NCI-H2029 (cell line): ENCODE measurements around the gene GRIK3.

Source experiments
- DNase-seq: peaks from one replicate; lab custom pipeline; 2025; lab: John Stamatoyannopoulos, UW

Gene GRIK3

DNA sequence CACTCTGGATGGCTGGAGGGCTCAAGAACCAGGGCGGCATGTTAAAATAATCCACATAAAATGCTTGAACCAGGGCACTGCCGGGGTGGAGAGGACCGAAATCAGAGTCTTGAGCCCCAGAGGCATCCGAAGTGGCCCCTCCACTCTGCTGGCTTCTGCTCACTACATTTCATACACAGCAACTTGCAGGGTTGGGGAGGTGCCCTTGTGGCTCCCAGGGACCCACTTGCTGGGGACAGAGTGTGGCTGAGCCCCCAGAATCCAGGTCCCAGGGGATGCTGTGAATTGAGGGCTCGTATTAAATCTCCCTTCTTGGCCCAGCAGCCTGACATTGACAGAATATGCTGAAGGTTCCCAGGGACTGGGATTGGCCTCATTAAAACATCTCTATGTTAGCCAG, 181.7 kb downstream of the GRIK3 start:
- no peak for DNase-seq

DNA sequence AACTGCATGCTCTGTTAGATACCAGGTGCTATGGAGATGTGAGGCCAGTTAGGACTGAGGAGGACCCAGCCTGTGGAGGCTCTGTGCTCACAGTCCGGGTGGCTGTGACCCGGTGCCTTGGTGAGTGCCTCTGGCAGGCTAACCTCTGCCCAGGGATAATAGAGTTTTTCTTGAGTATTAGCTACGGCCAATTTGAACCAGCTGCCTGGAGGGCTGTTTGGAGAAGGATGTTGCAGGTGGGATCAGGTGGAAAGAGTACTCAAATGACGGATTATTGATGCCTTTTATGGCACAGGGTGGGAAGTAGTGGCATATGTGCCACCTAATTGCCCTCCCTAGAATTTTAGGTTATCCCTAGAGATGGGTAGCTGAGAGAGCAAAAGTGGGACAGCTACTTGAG, 182.7 kb downstream of the GRIK3 start:
- no peak for DNase-seq

DNA sequence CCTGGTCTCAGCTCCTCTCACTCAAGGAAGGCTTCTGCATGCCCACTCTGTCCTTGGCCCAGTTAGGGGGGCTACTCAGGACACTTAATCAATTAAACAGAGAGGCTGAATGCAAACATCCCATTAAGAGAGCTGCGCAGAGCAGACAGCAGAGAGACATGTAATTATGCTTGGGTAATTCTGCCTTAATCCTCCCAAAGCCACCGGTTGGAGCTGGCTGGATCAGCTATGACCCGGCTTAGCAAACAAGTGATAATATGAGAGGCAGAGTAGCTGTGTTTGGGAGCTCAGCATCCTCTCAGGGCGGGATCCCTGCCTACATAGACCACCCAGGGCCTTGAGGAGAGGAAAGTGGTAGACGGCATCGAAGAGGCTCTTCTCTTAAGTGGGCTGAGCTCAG, 183.2 kb downstream of the GRIK3 start:
- DNase-seq = no peak

DNA sequence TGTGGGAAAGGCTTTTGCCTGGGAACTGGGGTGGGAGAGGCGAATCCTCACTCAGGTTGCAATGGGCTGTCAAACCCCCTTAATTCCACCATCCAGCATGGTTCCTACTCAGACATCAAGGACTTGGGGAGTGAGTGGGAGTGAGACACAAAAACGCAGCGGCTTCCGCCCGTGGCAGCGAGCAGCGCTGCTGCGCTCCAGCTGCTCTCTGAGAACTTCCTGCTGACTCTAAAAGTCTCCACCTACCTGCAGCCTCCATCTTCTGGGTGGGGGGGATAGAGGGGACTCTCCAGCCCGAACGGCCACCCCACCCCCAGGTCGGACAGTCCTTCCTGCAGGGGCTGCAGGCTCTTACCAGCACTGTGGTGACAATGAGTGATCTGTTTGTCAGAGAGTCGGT, 184.4 kb downstream of the GRIK3 start:
- DNase-seq = no peak

GRCh38 chr1:36847761-36848160, 186.6 kb downstream of the GRIK3 start:
- no peak for DNase-seq

DNA sequence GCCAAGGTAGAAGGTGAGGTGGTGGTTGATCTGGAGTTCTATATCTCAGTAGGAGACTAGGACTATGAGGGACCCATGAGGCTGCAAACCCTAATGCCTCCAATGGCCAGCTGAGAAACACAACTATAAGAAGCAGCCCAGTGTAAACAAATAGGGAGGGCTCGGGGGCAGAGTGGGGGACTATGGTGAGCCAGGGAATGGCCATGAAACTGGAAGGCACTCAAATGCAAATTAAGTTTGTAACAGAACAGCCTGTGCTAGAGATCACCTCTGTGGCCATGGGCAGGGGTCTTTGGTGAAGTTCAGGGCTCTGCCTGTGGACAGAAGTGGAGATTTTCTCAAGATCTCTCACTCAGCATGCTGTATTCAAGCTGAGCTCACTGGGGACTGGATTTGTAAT, 187.1 kb downstream of the GRIK3 start:
- no peak for DNase-seq

DNA sequence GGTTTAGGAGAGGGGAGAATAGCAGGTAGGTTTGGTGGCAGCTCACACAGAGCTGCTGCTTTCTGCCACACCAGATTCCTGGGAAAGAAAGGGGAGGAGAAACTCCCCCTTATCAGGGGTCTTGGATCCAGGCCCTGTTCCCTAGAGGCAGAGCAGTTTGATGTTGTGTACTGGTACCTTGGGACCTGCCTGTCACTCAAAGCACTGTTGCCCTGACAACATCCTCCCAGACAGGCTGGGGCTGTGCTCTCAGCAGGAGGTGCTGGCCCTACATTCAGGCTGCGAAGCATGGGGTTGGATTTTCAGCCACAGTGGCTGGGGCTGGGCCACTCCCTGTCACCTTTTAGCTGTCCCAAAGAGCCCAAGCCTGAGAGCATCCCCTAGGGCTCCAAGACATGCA, 188.0 kb downstream of the GRIK3 start:
- no peak for DNase-seq

GRCh38 chr1:36845802-36846201, 188.5 kb downstream of the GRIK3 start:
- DNase-seq = no peak

DNA sequence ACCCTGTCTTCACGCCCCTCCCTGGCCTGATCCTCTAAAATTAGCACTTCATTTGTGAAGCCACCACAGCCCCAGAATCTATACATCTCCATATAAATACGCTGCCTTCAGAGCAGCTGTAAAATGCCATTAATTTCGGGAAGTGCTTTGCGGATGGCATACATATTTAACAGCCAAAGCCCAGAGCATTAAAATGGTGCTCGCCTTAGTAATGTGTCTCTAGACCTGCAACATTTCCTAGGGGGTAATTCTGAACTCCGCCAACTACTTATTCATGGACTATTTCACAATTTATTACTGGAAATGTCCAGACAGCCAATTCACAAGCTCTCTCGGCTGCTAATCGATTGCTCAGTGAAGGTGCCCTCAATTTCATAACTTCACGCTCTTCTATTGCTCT, 189.4 kb downstream of the GRIK3 start:
- no peak for DNase-seq

- no peak for DNase-seq
Observed at GRCh38 chr1:36843906-36844610, 190.3 kb downstream of the GRIK3 start.

GRCh38 chr1:36843027-36843426, 191.3 kb downstream of the GRIK3 start:
- DNase-seq = no peak

GRCh38 chr1:36842448-36842847, 191.9 kb downstream of the GRIK3 start:
- DNase-seq = no peak

DNA sequence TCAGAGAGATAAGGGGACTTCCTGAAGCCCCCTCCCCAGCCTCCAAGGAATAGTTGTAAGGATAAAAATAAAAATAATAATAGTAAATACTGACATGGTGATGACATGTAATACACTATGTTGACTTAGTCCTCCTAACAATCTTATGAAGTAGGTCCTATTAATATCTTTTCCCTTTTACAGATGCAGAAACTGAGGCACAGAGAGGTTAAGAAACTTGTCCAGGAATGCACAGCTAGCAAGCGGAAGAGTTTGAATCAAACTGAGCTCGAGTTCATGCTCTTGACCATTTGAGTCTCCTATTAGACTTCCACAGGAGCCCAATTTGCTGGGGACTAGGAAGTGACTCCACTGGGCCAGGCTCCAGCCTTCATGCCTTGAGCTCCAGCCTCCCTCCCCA, 194.8 kb downstream of the GRIK3 start:
- no peak for DNase-seq

- DNase-seq = no peak
Observed at GRCh38 chr1:36838888-36839287, 195.4 kb downstream of the GRIK3 start.

DNA sequence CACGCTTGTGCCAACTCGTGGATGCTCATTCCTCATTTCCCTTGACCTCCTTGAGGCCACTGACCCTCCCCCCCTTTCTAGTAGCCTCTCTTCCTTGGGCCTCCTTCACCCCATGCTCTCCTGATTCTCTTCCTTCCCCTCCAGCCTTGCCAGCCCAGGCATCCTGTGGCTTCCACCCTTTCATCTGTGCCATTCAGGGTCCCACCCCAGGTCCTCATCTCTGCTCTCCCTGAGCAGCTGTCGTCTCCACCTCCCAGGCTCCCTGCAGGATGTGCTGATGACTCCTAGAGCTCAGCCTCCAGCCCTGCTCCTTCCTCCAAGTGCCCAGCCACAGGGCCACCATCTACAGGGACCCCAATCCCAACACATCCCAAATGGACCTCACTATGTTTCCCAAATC, 197.4 kb downstream of the GRIK3 start:
- no peak for DNase-seq

DNA sequence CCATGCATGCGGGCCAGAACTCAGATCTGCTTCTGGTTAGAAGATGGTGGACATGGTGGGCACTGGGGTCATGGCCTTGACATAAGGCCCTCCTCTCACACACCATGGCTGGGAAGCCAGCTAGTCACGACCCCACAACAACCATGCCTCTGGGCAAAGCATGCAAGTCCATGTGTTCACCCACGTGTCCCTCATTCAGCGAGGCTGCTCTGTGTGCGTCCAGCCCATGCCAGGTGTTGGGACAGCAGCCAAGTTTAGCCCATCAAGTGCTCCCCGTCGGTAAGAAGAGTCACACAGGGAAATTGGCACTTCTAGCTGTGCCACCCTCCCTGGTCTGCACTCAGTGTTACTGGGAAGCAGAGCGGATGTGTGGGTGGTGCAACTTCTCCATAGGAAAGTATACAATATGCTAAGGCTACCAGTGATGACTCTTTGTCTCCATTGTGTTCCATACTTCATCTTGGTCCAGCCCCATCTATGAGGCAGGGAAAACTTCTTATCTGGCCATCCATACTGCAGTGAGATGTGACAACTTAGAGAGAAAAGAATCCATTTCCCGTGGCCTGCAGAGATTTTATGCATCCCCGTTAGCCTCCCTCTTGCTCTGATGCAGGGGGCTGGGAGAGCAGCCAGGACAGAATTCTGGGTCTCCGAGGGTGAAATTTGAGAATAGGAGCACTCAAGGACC, 198.0 kb downstream of the GRIK3 start:
- DNase-seq = peak; percentile 100

DNA sequence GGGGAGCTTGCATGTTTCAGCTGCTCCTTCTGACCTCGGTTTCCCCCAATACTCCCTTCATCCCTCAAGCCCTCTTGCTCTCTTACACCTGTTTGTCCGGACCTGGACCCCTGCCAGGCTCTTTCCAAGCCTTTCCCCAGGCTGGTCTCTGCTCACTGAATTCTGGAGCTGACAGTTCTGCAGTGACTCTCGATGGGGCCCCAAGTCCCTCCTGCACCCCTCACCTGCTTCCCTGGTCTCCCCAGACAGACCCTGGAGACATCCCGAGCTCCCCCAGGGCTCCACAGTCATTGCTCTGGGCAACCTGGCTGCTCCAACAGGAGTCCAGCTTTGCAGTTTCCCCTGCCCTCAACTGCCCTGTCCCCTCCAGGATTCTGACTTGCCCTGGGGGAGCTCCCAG, 198.6 kb downstream of the GRIK3 start:
- DNase-seq = peak; percentile 85

- DNase-seq = peak; percentile 85
Observed at GRCh38 chr1:36835017-36835695, 199.2 kb downstream of the GRIK3 start.

DNA sequence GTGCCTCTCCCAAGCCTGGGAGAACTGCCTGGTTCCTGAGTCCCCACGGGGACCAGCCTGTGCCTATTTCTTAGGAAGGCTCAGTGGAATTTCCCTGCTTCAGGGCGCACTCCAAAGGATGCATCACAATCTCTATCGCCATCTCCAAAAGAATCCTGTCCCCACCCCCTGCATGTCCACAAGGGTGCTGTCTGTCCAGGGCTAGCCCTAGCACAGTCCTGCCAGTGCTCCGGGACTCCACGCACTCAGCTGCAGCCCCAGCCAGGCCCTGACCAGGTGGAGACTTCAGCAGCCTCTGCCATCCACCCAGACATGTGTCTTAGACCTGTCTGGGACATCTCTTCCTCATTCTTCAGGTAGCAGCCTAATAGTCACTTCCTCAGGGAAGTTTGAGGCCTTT, 199.7 kb downstream of the GRIK3 start:
- DNase-seq = no peak

GRCh38 chr1:36831186-36831810, 203.0 kb downstream of the GRIK3 start:
- peak; percentile 59 for DNase-seq

GRCh38 chr1:36829961-36830360, 204.4 kb downstream of the GRIK3 start:
- peak; percentile 99 for DNase-seq

DNA sequence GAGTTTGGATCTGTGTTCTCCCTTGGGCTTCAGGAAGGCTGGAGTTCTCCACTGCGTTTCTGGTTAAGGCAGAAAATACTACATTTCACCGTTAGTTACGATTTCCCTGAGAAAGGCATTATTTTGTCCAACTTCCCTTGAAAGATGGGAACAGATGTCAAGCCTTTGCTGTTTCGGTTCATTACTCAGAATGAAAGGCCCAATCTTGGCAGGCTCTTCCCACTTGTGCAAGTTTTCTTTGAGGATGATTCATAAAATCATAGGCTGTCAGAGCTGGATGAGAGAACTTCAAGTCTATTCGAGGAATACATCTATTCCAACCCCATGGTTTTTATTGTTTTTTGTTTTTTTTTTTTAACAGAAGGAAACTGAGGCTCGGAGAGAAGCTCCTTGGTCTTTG, 205.2 kb downstream of the GRIK3 start:
- no peak for DNase-seq

DNA sequence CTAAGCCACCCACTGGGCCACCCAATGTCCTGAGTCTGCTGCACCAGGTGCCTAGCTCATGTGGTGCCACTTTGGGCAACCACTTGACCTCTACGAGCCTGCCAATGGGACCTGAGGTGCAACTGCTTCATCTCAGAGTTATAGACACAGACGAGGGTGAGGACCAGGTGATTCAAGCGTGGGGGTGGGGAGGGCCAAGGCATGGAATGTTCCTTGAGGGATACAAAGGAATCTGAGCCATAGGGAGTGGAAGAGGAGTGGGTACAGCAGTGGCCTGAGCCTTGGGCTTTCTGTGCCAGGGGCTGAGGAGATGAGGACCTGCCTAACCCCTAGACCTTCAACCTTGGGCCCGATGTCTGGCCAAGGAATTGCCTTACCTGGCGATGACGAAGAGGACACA, 209.1 kb downstream of the GRIK3 start:
- no peak for DNase-seq
